PFSK-1 (cell line): ENCODE results near the gene SEZ6L2.

Experiments
- POLR2AphosphoS5 ChIP-seq: IDR thresholded peaks from 2 replicates; pipeline ENCODE4 v1.6.1; 2012; ENCODE audit warnings: low read depth, mild to moderate bottlenecking, control low read depth, low read length, moderate library complexity
- SIN3A ChIP-seq: IDR thresholded peaks from 2 replicates; pipeline ENCODE4 v1.6.1; 2012; ENCODE audit warnings: mild to moderate bottlenecking, low read length, moderate library complexity, borderline replicate concordance; ENCODE audit not compliant: insufficient read depth
- TF ChIP-seq, protein P1 (sequence below), 2 experiments: IDR thresholded peaks; 2 replicates each; pipeline versions ENCODE4 v1.6.1 to v1.8.0; 2011 to 2012; ENCODE audit warnings: low read depth in 2 of 2, low read length in 2 of 2, control low read depth in 1 of 2, inconsistent platforms in 1 of 2, mild to moderate bottlenecking in 1 of 2, moderate library complexity in 1 of 2; ENCODE audit not compliant: insufficient read depth in 1 of 2

- TF ChIP-seq SIN3A (no peak), POLR2AphosphoS5 (no peak)
- TF ChIP-seq, protein P1, sequence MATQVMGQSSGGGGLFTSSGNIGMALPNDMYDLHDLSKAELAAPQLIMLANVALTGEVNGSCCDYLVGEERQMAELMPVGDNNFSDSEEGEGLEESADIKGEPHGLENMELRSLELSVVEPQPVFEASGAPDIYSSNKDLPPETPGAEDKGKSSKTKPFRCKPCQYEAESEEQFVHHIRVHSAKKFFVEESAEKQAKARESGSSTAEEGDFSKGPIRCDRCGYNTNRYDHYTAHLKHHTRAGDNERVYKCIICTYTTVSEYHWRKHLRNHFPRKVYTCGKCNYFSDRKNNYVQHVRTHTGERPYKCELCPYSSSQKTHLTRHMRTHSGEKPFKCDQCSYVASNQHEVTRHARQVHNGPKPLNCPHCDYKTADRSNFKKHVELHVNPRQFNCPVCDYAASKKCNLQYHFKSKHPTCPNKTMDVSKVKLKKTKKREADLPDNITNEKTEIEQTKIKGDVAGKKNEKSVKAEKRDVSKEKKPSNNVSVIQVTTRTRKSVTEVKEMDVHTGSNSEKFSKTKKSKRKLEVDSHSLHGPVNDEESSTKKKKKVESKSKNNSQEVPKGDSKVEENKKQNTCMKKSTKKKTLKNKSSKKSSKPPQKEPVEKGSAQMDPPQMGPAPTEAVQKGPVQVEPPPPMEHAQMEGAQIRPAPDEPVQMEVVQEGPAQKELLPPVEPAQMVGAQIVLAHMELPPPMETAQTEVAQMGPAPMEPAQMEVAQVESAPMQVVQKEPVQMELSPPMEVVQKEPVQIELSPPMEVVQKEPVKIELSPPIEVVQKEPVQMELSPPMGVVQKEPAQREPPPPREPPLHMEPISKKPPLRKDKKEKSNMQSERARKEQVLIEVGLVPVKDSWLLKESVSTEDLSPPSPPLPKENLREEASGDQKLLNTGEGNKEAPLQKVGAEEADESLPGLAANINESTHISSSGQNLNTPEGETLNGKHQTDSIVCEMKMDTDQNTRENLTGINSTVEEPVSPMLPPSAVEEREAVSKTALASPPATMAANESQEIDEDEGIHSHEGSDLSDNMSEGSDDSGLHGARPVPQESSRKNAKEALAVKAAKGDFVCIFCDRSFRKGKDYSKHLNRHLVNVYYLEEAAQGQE (IDR thresholded peaks at IDR 0.05; ENCODE audit: insufficient read depth in 1 of 2, low read depth in 2 of 2, low read length in 2 of 2), result no peak
Observed at GRCh38 chr16:29834079-29834478, 65.3 kb downstream of the SEZ6L2 start.
